Measurements from ENCODE around the gene C12orf42.

GRCh38 chr12:103468837-103469236 lies 26.9 kb downstream of the C12orf42 start:
- TF ChIP-seq POLR2A (IDR thresholded peaks at IDR 0.05; ENCODE audit: low read depth, low read length) (no peak), TAF1 (IDR thresholded peaks at IDR 0.05; ENCODE audit: borderline replicate concordance, low read depth, low read length) (no peak)
